Measurements from ENCODE around the gene ALDH16A1. TPM values are rescaled to one million over a fixed set of nuclear protein-coding genes. Genes with fewer than 3 reads are reported as not detected.

ALDH16A1 gene
- total and polyA plus RNA-seq, 2 of the 8 experiments (the other 6 are each of a cell fraction or from before 2014, with no cell fraction given) = 30.5 to 34.3 TPM

DNA sequence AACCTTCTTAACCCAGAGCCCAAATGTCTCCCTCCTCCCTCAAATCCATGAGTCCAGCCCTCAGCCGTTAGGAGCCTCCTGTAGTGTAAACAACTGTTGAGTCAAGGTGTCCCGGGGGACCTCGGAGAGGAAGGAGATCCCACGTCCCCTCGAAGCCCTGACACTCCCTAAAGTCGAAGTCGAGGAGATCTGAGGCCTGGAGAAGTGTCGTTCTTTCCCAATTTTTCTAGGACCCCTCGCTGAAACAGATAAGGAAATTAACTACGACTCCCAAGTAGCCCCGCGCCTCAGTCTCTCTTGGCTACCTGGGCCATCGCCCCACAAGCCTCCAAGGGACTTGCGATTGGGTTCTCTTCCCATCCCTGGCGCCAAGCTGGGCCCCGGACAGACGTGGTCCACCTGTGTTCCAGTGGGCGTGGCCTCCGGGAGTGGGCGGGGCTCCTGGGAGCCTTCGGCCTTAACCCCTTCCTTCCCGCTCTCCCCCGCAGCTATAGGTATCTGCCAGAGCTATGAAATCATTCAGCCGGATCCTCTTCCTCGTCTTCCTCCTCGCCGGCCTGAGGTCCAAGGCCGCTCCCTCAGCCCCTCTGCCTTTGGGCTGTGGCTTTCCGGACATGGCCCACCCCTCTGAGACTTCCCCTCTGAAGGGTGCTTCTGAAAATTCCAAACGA lies 27.0 kb upstream of the ALDH16A1 start (continued):
- TF ChIP-seq, protein P1, sequence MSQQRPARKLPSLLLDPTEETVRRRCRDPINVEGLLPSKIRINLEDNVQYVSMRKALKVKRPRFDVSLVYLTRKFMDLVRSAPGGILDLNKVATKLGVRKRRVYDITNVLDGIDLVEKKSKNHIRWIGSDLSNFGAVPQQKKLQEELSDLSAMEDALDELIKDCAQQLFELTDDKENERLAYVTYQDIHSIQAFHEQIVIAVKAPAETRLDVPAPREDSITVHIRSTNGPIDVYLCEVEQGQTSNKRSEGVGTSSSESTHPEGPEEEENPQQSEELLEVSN (IDR thresholded peaks at IDR 0.05) = no peak
- TF ChIP-seq CREB1 (IDR thresholded peaks at IDR 0.05) (no peak; the same call in 1 of the 2 replicates), POLR2A (IDR thresholded peaks at IDR 0.05; ENCODE audit: control extremely low read depth in 1 of 2, low read depth in 2 of 2, low read length in 2 of 2) (no peak)

Data from H1 (cell line).